Upper lobe of right lung (tissue), 1 donor: Measurements from ENCODE around the gene BEX1. TPM values are rescaled to one million over a fixed set of nuclear protein-coding genes. Genes with fewer than 3 reads are reported as not detected.
"Not testable (repeated sequence)": the region's sequence is repeated elsewhere in the genome, so short reads cannot be mapped to it uniquely, and the experiment has no call there.

Source experiments
- ATAC-seq: fragments of 200-7000 bp; cut with Tn5 transposase; one replicate; pipeline ENCODE4 v1.9.1; 2020; ENCODE audit warnings: mild to moderate bottlenecking, moderate library complexity
- DNase-seq: peaks from one replicate; pipeline ENCODE4 v3.0.0-alpha.2; 2020
- H3K27ac ChIP-seq: fragments of 200-600 bp; one replicate; pipeline ENCODE4 v1.8.0; 2022
- H3K27me3 ChIP-seq: fragments of 200-600 bp; one replicate; pipeline ENCODE4 v1.8.0; 2022; ENCODE audit warnings: mild to moderate bottlenecking
- H3K36me3 ChIP-seq: fragments of 200-600 bp; one replicate; pipeline ENCODE4 v1.8.0; 2022
- H3K4me1 ChIP-seq: fragments of 200-600 bp; one replicate; pipeline ENCODE4 v1.8.0; 2022
- H3K4me3 ChIP-seq: fragments of 200-600 bp; one replicate; pipeline ENCODE4 v1.8.0; 2022; ENCODE audit warnings: mild to moderate bottlenecking
- H3K9me3 ChIP-seq: fragments of 200-600 bp; one replicate; pipeline ENCODE4 v1.8.0; 2022
- intact Hi-C: fragments of 100-400 bp; cut with DNase I; formaldehyde crosslinking; loops from one replicate; pipeline ENCODE4 v1.11.0; 2022
- total RNA-seq: library from RNA; stranded (reverse); fragmentation: NEBNext Ultra II Directional; extraction: Animal tissue kit (Norgen Biotek cat#: 25700); gene quantifications from one replicate; pipeline ENCODE4 v1.2.1, GENCODE V29; 2021
- TF ChIP-seq, protein P1 (sequence below): fragments of 200-600 bp; IDR thresholded peaks from one replicate; pipeline ENCODE4 v1.8.0; 2022; ENCODE audit warnings: antibody characterized with exemption
- donor health status: DM: no; HTN: yes; CAD: no; lungs with severe emphysema.

The BEX1 gene
- total RNA-seq, 1 donor from 2014 or later, result 1.0 TPM

DNA sequence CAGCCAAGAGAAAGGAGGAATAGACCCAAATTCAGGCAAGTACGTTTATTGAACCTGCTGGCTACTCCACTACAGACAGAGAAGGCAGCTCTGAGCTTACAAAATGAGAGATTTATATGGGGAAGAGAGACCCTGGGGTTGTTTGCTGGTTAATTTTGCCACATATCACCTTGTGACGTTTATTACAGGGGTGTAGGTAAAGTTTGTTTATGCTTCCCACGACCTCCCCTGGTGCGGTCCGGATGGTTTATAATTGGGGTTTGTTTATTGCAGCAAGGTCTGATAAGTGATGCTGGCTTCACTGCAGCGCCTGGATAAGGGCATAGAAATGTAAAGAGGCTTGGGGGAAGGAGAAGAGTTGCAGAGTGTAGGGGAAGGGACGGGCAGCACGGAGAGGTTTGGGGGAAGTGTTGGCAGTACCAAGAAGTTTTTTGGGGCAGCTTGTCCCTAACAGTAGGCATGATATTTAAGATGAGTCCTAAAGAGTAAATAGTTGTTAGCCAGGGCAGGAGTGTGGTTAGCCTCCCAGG is 12.6 kb downstream of the BEX1 start:
- Histone ChIP-seq H3K4me1 (no peaks in the 10 kb centered on the region), H3K9me3 (no peaks in the 10 kb centered on the region), H3K27ac (no peak overlapping the region), H3K36me3 (no peaks in the 10 kb centered on the region), H3K4me3 (no peak overlapping the region), H3K27me3 (no peaks in the 10 kb centered on the region)
- no peak for ATAC-seq
- intact Hi-C loops, result no loop called here
- DNase-seq, result no peak
- TF ChIP-seq, protein P1, sequence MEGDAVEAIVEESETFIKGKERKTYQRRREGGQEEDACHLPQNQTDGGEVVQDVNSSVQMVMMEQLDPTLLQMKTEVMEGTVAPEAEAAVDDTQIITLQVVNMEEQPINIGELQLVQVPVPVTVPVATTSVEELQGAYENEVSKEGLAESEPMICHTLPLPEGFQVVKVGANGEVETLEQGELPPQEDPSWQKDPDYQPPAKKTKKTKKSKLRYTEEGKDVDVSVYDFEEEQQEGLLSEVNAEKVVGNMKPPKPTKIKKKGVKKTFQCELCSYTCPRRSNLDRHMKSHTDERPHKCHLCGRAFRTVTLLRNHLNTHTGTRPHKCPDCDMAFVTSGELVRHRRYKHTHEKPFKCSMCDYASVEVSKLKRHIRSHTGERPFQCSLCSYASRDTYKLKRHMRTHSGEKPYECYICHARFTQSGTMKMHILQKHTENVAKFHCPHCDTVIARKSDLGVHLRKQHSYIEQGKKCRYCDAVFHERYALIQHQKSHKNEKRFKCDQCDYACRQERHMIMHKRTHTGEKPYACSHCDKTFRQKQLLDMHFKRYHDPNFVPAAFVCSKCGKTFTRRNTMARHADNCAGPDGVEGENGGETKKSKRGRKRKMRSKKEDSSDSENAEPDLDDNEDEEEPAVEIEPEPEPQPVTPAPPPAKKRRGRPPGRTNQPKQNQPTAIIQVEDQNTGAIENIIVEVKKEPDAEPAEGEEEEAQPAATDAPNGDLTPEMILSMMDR, result no peak

DNA sequence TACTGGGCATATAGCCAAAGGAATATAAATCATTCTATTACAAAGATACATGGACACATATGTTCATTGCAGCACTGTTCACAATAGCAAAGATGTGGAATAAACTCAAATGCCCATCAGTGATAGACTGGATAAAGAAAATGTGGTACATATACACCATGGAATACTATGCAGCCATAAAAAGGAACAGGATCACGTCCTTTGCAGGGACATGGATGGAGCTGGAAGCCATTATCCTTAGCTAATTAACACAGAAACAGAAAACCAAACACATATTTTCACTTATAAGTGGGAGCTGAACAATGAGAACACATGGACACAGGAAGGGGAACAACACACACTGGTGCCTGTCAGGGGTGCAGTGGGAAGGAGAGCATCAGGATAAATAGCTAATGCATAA is 30.6 kb downstream of the BEX1 start:
- DNase-seq, result not testable (repeated sequence)

DNA sequence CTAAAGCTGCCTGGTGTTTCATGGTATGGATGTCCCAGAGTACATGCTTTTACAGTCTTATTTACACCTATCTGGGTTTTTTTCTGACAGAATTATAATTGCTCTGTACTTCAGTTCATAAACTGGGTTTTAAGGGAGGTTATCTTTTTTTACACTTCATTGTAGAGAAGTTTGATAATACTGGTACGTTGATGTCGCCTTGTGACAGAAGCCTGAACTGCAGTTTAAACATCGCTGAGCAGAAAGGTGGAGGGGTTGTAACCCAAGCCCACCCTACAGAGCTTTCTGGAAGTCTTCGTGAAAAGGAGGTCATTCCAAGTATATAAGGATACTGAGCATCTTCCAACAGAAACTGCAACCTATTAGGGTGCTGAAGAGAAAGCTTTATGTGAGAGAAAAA is 46.4 kb downstream of the BEX1 start:
- TF ChIP-seq, protein P1, result no peak
- no peak overlapping the region for H3K4me3 ChIP-seq
- intact Hi-C loops, result no loop called here

More for the DNA sequence above, 30.6 kb downstream of the BEX1 start:
- H3K36me3 ChIP-seq, H3K4me3 ChIP-seq, H3K27me3 ChIP-seq, H3K4me1 ChIP-seq, H3K27ac ChIP-seq, intact Hi-C loops, ATAC-seq, H3K9me3 ChIP-seq: not testable (repeated sequence)

DNA sequence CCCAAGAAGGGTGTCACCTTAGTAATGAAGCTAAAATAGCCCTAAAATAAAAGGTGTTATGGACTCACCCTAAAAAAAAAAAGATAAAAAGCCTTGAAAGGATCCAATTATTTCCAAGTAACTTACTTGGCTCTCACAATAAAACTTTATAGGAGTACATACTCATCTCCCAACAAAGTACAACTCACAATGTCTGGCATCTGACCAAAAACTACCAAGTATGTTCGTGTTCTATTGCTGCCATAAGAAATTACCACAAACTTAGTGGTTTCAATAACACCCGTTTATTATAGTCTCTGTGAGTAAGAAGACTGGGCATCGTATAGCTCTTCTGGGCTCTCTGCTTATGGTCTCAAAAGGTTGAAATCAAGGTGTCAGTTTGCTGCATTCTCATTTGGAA is 51.0 kb downstream of the BEX1 start:
- ATAC-seq (no peak), DNase-seq (no peak)
- Histone ChIP-seq H3K27ac (no peak overlapping the region), H3K36me3 (no peaks in the 10 kb centered on the region), H3K4me1 (no peaks in the 10 kb centered on the region), H3K27me3 (no peaks in the 10 kb centered on the region), H3K9me3 (no peaks in the 10 kb centered on the region), H3K4me3 (no peak overlapping the region)
- TF ChIP-seq, protein P1, result no peak
- intact Hi-C loops, result no loop called here

More for the DNA sequence above, 46.4 kb downstream of the BEX1 start:
- DNase-seq, result no peak
- ATAC-seq, result no peak
- Histone ChIP-seq H3K27me3 (no peaks in the 10 kb centered on the region), H3K27ac (no peak overlapping the region), H3K4me1 (no peaks in the 10 kb centered on the region), H3K36me3 (no peaks in the 10 kb centered on the region), H3K9me3 (no peaks in the 10 kb centered on the region)

Other genes starting within 250 kb of the BEX1 start
- 0.52 TPM for gene RAB40AL, start 126.9 kb downstream of the BEX1 start, total RNA-seq
- gene NXF3, start 29.0 kb upstream of the BEX1 start, total RNA-seq, result 14.1 TPM
- gene BEX4, start 150.9 kb upstream of the BEX1 start, total RNA-seq, result 36.1 TPM
- 42.9 TPM for gene TCEAL8, start 191.0 kb upstream of the BEX1 start, total RNA-seq
- gene TCEAL5, start 212.6 kb upstream of the BEX1 start, total RNA-seq, result not detected
- gene BEX2, start 246.8 kb upstream of the BEX1 start, total RNA-seq, result 16.9 TPM